ENCODE measurements around the gene MICAL3.

Gene MICAL3

DNA sequence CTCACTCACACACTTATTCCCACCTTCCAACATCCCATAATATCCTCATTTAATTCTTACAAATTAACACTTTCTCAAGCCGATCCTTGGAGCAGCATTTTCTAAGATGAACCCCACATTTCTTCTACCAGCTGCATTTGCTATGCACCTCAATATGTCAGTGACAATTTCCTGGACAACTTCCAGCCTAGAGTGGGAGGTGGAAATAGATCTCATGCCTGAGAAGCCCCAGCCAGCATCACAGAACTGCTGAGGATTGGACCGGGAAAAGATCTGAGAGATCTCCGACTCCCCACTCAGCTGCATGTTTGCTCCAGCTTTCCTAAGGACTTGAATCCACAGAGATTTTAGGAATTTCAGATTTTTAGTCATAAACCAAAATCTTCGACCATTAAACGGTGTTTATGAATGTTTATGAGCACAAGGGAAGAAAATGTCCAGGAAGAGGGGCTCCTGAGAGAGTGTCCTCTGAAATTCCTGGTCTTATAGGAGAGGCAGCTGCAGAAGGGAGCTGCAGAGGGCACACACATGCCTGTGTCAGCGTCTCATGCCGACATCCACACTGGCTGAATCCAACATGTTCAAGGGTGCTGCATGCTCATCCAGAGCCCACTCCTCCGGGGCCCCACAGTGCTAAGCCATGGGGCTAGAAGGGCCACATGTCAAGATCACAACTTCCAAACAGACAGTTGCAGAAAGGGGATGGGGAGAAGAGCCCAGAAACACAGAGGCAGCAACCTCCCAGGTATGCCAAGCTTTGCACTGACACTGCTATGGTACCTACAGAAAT lies 68.6 kb downstream of the MICAL3 start:
- no peak for DNase-seq (ENCODE audit: low read depth in 2 of 2)

GRCh38 chr22:17954860-17955587 lies 69.3 kb downstream of the MICAL3 start:
- DNase-seq (ENCODE audit: low read depth in 2 of 2): no peak

- DNase-seq (ENCODE audit: low read depth in 2 of 2): no peak
These were observed 70.0 kb downstream of the MICAL3 start for GRCh38 chr22:17954200-17954859.

GRCh38 chr22:17953147-17953546 lies 71.2 kb downstream of the MICAL3 start:
- no peak for DNase-seq (ENCODE audit: low read depth in 2 of 2)

DNA sequence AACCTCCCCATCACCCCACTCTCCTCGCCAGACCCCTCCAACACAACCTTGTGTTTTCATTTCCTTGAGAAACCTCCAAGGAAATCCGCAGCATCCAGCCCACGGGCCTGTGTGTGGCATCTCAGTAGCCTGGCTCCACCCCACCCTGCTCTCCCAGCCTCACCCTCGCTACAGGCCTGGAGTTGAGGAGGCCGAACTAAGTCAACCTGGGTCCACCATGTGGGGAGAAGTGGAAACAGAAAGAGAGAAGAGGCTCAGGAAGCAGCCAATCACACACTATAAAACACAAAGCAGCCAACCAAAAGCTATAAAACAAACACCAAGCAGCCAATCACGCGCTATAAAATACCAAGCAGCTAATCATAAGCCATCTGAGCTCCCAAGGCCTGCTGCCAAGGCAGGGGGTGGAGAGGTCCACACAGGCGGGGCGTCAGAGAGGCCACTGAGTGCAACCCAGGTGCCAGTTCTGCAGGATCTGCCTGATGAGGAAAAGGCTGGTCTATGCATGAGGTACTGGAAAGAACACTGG lies 72.0 kb downstream of the MICAL3 start:
- DNase-seq (ENCODE audit: low read depth in 2 of 2): no peak

- DNase-seq (ENCODE audit: low read depth in 2 of 2): no peak
These were observed 73.0 kb downstream of the MICAL3 start for GRCh38 chr22:17951315-17951714.

GRCh38 chr22:17950651-17951214 lies 73.6 kb downstream of the MICAL3 start:
- no peak for DNase-seq (ENCODE audit: low read depth in 2 of 2)

DNA sequence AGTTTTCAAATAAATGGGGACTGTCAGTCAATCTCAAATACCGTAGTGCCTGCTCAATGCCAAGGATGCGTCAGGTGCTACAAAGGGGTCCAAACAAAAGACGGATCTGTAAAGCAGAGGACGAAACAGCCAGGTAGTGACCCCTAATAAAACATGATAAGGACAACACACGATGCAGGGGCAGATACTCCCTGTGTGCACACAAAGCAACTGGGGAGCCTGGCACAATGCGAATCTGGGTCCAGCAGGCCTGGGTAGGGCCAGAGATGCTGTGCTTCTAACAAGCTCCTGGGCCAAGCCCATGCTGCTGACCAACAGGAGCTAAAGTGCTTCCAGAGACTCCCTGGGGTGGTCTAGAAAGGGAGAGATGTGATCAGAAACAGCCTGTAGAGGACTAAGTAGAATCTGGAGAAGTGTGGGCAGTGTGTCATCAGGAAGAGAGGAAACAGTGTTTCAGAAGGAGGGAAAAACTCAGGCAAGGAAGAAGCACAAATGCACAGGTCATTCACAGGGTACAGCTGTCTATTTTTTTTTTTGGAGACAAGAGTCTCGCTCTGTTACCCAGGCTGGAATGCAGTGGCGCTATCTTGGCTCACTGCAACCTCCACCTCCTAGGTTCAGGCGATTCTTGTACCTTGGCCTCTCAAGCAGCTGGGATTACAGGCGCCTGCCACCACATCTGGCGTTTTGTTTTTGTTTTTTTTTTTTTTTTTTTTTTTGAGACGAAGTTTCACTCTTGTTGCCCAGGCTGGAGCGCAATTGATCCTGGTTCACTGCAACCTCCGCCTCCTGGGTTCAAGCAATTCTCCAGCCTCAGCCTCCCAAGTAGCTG lies 74.5 kb downstream of the MICAL3 start:
- no peak for DNase-seq (ENCODE audit: low read depth in 2 of 2)

GRCh38 chr22:17948101-17948500 lies 76.3 kb downstream of the MICAL3 start:
- no peak for DNase-seq (ENCODE audit: low read depth in 2 of 2)

GRCh38 chr22:17946662-17947367 lies 77.5 kb downstream of the MICAL3 start:
- DNase-seq (ENCODE audit: low read depth in 2 of 2): no peak

DNA sequence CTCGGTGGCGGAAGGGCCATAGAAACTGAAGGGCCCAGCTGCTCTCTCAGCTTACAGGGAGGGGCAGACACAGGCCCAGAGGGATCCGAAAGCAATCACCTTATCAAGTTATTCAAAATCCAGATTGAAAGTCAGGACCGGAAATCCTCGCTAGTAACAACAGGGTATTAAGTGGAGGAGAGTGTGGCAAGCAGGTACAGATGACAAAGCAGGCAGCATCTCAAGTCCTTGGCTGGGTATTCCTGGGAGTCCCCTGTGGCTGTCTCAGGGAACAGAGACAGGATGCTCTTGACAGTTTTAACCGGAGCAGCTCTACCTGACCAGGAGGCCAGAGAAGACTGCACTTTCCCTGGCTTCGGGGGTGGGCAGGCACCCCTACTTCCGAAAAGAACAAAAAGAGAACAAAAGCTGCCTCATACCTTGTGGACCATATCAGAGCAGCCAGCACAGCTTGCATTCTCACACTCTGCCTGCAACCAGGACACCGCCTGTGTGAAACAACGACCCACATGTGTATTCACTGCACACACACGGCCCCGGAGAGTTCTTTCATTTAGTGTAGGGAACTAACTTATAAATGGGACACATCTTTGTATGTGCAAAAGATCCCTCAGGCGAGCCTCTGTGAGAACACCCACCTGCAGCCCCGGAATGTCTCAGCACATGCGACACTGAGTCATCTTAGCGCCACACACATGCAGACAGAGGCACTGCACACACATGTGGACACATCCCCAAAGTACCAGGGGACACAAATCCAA lies 78.3 kb downstream of the MICAL3 start:
- no peak for DNase-seq (ENCODE audit: low read depth in 2 of 2)

- DNase-seq (ENCODE audit: low read depth in 2 of 2): no peak
These were observed 79.0 kb downstream of the MICAL3 start for GRCh38 chr22:17945156-17945887.

GRCh38 chr22:17944256-17944655 lies 80.1 kb downstream of the MICAL3 start:
- DNase-seq (ENCODE audit: low read depth in 2 of 2): no peak

- DNase-seq (ENCODE audit: low read depth in 2 of 2): no peak
These were observed 80.7 kb downstream of the MICAL3 start for GRCh38 chr22:17943533-17944249.

DNA sequence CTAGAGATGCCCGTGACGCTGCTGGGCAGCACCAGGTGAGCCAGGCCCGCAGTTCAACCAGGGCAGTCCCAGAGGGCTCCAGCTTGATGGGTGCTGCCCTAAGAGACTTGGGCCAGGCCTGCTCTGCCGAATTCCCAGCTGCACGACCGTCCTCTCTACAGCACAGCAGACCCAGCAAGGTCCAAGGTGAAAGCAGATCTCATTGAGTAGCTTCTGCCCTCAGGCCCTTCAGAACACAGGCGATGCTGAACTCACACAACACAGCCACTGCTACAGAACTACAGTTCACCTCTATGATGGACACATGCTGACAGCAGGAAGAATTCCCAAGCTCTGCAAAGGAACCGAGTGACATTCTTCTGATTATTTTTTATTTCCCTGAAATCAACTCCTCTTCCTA lies 81.6 kb downstream of the MICAL3 start:
- DNase-seq (ENCODE audit: low read depth in 2 of 2): no peak

DNA sequence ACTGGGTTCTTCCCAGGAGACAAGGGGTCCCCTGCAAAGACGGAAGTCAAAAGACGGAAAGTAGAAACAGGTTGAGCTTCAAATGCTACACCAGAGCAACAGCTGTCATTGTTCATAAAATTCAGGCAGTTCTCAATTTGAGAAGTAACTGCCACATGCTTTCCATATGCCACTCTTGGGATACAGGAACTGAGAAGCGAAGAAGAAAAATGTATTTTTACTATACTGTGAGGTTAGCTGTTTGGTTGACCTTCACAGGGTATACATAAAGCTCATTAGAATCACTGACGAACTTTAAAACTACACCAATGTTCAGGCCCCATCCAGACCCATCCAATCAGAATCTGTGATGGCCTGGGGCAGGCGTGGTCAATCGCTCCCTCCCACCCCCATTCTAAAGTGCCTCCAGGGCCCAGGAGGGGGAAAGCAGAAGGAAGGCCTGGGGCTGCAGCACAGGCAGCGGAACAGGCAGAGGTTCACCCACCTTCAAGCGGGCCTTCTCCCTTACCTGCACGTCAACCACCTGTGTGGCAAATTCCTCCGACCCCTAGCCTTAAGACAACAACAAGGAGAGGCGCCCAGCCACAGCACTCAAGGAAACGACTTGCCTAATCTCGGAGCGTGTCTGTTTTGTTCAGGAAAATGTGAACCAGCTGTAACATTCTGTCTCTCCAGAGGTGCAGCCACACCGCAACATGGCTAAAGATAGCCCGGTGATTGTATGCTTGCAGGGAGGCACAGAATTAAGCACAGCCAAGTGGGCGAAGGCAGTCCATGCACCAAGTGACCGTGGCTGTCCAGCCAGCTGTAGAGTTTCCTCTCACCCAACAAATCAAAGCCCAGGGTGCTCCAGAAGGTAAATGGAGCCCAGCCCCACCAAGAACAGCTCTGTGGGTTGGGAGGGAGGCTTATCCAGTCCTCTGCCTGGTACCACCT lies 82.6 kb downstream of the MICAL3 start:
- DNase-seq (ENCODE audit: low read depth in 2 of 2): no peak

DNA sequence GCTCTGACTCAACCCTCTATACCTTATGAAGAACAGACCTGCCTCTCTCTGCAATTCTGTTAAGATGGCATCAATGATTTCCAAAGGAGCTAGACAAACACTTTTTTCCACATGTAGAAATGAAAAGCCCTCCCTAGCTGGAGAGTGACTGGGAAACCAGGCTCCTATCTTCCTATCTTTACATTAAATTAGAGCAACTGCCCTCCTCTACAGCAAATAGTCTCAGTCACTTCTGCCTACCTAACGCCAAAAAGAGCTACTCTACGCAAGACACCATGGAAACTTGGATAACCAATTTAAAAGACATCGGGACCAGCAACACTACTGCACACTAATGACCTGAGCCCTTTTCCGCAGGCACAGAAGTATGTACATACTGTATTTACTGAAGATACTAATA lies 84.8 kb downstream of the MICAL3 start:
- no peak for DNase-seq (ENCODE audit: low read depth in 2 of 2)

Data from fibroblast of skin of left biceps (primary cell).